Left forelimb (tissue), 1 donor: ENCODE measurements around the gene MAPK7.

Experiments used
- DNase-seq: peaks from one replicate; pipeline ENCODE4 v3.0.0-alpha.2; 2018; ENCODE audit warnings: low spot score

MAPK7 gene

GRCh38 chr17:19401321-19402010 is 23.2 kb downstream of the MAPK7 start:
- DNase-seq: no peak

GRCh38 chr17:19402171-19402570 is 23.9 kb downstream of the MAPK7 start:
- no peak for DNase-seq

- peak; percentile 58 for DNase-seq
Measured at GRCh38 chr17:19403021-19403420, 24.7 kb downstream of the MAPK7 start.

GRCh38 chr17:19404264-19404663 is 26.0 kb downstream of the MAPK7 start:
- no peak for DNase-seq

GRCh38 chr17:19405114-19405513 is 26.8 kb downstream of the MAPK7 start:
- DNase-seq: no peak

DNA sequence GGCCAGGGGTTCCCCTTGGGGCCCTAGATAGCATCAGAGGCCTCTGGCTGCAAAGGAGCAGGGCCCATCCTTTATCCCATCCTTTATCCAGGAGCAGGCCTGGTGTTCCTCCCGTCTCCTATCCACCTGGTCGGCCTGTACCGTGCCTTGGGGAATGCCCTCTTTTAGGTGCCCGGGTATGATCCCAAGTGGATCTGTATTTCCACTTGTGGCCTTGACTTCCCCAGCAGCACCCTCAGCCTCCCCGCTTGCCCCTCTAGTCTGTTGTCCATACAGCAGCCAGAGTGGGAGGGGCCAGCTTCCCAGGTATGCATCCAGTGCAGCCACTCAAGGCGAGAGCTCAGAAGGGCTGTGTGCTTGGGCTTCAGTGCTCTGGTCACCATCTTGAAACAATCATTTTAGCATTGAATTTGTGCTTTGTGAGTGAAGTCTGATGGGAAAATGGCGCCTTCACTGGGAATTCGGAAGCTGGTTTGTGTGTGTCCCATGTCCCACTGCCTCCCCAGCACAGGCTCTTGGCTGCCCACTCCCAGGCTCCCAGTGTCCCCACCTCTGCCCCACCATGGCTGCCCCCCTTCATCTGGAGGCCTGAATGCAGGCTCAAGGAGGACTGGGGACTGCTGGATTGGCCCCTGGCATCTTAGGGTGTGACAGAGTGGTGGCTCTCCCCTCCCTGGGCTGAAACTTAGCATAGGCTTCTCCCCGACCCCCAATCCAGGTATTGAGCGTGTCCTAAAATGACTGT is 29.5 kb downstream of the MAPK7 start:
- no peak for DNase-seq

DNA sequence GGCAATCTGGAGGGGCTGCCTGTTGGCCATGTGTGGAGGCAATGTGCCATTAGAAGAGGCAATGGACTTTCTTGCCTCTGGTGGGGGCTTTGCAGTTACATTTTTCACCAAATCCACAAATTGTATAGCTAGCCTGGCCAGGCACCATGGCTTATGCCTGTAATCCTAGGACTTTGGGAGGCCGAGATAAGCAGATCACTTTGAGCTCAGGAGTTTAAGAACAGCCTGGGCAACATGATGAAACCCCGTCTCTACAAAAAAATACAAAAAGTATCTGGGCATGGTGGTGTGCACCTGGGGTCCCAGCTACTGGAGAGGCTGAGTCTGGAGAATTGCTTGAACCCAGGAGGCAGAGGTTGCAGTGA is 30.0 kb downstream of the MAPK7 start:
- no peak for DNase-seq

DNA sequence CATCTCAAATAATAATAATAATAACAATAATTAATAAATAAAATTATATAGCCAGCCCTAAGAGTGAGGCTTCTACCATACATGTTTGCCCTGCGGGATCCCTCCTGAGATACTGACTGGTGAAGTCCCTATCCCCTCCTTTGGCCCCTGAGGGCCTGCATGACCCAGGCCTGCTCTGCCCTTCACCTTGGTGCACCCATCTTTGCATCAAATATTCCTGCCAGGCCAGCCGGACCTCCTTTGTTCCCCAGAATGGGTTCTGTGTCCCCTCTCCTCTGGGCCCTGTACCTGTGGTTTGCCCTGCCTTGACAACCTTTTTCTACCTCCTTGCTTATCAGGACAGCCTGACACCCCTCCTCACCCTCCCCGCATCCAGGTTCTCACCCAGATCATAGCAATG is 30.8 kb downstream of the MAPK7 start:
- DNase-seq: no peak

DNA sequence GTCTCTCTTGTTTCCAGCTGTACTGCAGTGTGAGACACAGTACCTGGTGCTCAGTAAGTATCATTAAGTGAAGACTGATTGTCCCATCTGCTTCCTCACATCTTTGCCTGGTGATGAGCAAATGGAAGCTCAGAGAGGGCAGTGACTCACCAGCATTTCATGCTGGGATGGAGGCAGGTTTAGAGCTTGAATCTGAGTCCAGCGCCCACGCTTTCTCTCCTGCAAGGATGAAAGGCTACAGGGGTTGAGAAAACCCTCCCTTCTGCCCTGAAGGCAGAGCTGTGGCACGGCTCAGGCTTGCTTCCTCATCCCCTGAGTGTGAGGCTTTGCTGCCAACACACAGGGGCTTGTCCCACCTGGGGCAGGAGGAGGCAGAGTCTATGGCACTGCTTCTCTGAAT is 31.2 kb downstream of the MAPK7 start:
- no peak for DNase-seq

- no peak for DNase-seq
Measured at GRCh38 chr17:19410091-19410490, 31.8 kb downstream of the MAPK7 start.

DNA sequence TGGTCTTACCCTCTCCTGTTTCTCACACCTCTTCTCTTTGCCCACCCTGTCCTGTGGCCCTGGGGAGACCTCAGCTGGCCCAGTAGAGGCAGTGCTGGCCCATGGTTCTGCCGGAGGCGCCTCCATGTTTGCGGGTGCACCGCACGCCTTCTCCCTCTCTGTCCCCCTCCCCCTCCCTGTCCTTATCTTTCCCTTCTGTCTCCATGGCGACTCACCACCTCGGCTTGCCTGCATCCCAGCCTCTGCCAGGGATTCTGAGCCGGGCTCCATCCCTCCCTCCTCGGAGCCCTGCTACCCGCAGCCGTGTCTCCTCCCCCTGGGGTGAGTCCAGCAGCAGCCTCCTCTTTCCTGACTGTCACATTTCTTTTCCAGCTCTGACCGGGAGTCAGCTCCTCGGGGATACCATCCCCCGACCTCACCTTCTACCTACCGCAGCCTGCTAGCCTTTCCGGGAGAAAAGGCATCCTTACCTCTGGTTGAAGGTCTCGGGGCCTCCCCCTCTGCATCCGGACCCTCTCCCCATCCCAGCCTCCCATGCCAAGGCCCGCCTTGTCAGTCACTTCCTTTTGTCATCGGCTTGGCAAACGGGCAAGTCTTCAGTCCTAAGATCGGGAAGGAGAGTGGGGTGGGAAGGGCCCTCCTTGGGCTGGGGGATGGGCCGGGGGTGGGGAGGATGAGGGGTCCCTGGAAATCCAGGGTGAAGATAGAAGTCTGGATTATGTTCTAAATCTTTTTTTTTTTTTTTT is 32.8 kb downstream of the MAPK7 start, which contains the start of gene RNF112:
Gene RNF112, plus strand, starts transcription at position 358 of the 746 bp plus-strand sequence. Its CDS starts 177 bp downstream, at position 535.
- no peak for DNase-seq

DNA sequence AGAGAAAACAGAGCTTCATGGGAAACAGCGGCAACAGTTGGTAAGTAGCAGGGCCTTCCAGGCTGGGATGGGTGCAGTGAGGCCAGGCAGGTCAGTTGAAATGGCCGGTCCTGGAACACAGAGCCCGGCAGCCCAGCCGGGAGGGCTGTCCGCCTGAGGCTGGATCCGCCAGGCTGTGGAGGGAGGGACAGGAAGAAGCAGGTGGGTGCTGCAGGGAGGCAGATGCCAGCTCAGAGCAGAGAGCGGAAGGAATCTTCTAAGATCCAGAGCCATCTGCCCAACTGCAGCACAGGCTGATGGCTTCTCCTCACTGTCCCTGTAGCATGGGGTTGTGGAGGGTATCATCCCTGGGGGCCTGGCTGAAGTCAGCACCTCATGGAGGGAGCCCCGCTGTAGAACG is 33.3 kb downstream of the MAPK7 start:
- no peak for DNase-seq

DNA sequence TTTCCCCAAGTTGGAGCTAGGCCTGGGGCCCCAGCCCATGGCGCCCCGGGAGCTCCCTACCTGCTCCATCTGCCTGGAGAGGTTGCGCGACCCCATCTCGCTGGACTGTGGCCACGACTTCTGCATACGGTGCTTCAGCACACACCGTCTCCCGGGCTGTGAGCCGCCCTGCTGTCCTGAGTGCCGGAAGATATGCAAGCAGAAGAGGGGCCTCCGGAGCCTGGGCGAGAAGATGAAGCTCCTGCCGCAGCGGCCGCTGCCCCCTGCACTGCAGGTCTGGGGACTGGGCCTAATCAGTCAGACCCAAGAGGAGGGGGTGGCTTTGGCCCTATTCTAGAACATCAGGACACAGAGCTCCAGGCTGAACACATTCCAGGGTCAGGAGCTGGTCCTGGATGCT is 34.2 kb downstream of the MAPK7 start:
- DNase-seq: no peak

- no peak for DNase-seq
Measured at GRCh38 chr17:19412984-19413383, 34.7 kb downstream of the MAPK7 start.

GRCh38 chr17:19413761-19414160 is 35.5 kb downstream of the MAPK7 start:
- DNase-seq: no peak

DNA sequence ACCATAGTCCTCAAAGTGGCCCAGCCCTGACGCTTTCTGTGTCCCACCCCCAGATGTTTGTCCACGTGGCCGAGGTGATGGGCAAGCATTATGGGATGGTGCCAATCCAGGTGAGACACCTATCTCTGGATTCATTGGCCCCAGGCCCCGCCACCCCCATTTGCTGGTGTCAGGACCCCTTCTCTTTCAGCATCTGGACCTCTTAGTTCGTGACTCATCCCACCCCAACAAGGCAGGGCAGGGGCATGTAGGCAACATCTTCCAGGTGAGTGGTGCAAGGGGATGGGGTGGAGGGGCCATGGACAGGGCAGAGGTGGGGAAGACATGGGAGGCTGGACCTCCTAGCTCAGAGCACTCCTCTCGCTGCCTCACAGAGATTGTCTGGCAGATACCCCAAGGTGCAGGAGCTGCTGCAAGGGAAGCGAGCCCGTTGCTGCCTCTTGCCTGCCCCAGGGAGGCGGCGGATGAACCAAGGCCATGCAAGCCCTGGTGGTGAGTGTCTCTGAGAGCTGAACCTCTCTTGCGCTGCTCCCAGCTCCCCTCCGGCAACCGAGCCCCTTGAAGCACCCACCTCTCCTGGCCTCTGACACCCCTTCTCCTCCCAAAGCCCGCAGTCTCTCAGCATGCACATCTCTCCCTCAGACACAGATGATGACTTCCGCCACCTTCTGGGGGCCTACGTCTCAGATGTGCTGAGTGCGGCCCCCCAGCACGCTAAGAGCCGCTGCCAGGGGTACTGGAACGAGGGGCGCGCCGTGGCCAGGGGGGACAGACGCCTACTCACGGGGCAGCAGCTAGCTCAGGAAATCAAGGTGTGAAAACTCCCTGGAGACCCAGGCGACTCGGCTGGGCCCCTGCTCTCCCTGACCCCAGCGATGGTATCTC is 36.3 kb downstream of the MAPK7 start:
- DNase-seq: no peak

GRCh38 chr17:19415311-19415710 is 37.0 kb downstream of the MAPK7 start:
- no peak for DNase-seq

- DNase-seq: no peak
Measured at GRCh38 chr17:19415806-19416775, 37.8 kb downstream of the MAPK7 start.

DNA sequence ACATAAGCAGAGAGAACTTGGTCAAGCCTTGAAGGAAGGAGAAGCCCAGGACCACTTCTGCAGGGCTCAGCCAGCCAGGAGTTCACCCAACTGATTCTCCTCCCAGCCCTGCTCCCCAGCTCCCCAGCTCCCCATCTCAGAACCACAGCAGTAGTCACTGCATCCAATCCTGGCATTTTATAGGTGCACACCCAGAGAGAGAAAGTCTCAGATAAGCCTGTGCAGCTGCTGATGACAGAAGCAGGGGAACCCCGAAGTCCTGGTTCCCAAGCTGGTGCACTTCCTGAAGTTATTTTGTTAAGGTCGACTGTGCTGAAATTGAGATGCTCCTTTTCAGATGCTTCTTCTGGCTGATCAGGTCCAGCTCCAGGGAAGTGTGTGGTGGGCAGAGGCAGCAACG is 39.3 kb downstream of the MAPK7 start:
- no peak for DNase-seq

DNA sequence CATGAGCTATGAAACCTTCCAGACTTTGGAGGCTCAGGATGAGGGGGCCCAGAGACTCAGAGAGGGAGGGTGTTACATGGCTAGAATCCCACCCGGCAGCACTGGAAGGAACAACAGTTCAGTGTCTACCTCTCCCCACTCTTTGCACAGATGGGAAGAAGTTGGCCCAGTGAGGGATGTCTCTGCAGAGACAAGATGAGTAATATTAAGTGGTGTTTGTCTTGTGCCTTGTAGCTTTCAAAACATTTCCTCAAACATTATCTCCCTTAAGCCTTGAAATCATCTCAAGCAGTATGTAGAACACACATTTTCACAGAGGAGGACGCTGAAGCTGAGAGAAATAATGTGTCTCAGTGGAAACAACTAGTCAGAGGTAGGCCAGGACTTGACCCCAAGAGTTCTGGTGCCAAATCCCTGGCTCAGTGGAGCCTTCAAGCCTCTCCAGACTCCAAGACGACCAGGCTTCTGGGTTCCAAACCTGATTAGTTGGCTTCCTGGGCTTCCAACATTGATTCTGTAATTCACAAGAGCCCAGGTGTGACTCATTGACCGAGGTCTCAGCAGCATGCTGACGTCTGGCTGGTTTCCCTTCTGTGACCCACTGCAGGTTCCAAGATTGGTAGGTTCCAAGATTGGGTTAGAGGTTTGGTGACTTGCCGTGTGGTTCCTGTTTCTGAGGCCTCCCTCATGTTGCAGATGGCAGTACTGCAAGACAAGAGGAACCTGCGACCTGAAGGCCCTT is 40.1 kb downstream of the MAPK7 start:
- no peak for DNase-seq
